Articular chondrocyte of knee joint (primary cell): ENCODE measurements around the gene UBE2F. TPM values are rescaled to one million over a fixed set of nuclear protein-coding genes. Genes with fewer than 3 reads are reported as not detected.

Experiments
- small RNA-seq: library from RNA; depleted of rRNA; stranded (forward); fragments of <200 nt; gene quantifications from one replicate; pipeline ENCODE3, GENCODE V24; 2012
- total RNA-seq: library from RNA; depleted of rRNA; stranded (reverse); fragments of >200 nt; gene quantifications from 2 replicates; pipeline ENCODE4 v1.2.3, GENCODE V29; 2012

The UBE2F gene, protein sequence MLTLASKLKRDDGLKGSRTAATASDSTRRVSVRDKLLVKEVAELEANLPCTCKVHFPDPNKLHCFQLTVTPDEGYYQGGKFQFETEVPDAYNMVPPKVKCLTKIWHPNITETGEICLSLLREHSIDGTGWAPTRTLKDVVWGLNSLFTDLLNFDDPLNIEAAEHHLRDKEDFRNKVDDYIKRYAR
- total RNA-seq = 57.9 and 62.8 TPM in 2 replicates

DNA sequence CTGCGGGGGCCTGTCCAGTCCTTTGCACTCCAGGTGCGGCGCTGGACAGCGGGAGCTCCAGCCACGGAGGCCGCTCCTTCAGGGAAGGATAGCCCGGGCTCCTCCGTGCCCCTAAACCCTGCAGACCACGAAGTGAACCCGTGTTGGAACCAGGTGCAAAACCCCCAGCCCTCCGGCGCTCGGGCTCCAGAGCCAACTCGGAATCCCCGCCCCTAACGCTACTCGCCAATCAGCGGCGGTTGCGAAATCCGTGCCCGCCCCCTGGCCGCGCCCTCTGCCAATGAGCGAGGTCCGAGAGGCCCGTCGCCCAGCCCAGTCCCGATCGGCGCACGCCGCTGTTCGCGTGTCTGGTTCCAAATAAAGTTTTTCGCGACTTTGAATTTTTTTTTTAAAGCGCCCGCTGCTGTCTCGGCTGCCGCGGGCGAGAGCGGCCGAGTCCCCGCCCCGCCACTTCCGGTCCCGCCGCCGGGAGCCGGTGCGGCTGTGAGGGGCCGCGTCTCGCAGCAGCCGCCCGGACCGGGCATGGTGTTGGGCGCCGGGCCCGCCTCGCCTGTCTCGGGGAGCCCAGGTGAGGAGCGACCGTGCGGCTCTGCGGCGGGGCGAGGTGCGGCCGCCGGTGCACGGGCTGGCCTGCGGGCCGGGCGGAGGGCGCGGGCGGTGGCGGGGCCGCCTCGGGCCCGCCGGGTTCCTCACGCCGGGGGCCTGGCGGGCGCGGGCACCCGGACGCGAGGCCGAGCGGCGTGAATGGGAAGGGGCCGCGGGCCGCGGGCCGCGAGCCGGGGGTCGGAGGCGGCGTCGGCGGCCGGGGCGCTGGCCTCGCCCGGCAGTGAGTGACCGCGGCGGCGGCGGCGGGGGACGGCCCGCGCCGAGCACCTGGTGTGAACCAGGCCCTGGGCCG lies at the start of gene UBE2F:
Gene UBE2F, plus strand, starts transcription at position 450 of the 898 bp plus-strand sequence. CDS start 6,094 bp downstream, outside the sequence.

DNA sequence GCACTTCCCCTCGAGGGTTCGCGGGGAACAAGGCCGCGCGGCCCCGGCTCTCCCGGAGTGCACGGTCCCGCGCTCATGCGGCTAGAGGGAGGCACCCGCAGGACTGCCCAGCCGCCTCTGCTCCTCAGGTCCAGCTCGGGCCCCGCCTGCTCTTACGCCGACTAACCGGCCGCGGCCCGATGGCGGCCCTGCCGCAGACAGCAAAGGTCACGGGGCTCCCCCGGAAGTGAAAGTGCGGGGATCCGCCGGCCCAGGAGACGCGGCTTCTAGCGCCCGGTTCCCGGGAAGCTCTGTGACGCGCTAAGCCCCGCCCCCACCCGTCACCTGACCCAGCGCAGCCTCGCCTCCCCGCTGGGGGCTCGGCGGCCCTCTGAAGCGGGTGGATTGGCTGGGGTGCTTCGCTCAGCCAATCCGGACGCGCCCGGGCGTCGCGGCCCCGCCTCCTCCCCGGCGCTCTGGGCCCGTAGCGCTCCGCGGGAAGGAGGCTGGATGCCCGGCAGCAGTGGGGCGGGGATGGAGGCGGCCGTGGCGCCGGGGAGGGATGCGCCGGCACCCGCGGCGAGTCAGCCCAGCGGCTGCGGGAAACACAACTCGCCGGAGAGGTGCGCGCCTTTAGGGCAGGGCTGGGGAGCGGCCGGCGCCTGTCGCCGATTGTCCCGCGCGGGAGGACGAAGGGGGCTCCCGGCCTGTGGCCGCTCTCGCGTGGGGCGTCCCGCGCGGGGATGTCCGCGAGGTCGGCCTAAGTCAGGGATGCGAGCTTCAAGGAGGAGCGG lies 93.9 kb downstream of the UBE2F start, which contains the start of gene SCLY:
Gene SCLY, plus strand, starts transcription at position 460 of the 773 bp plus-strand sequence. Its CDS starts 54 bp downstream, at position 514.

Small RNAs within 50 kb of the gene (small RNA-seq; reads per million reads assigned to genes)
- not detected for gene RNU6-1333P

Other genes with a start within 250 kb of the UBE2F start
- 0.65 and 1.6 TPM in 2 replicates for gene RBM44, start 168.2 kb upstream of the UBE2F start, total RNA-seq
- gene RAMP1, start 107.4 kb upstream of the UBE2F start, total RNA-seq = 6.8 TPM in 2 replicates
- 8.4 and 11.2 TPM in 2 replicates for gene SCLY, start 94.0 kb downstream of the UBE2F start, total RNA-seq
- 1.3 and 7.3 TPM in 2 replicates for gene ESPNL, start 133.3 kb downstream of the UBE2F start, total RNA-seq
- gene KLHL30, start 171.7 kb downstream of the UBE2F start, total RNA-seq = 0.22 and 0.39 TPM in 2 replicates
- 3.3 and 3.7 TPM in 2 replicates for gene ERFE, start 192.0 kb downstream of the UBE2F start, total RNA-seq
- gene ILKAP, start 236.7 kb downstream of the UBE2F start, total RNA-seq = 21.9 and 26.1 TPM in 2 replicates